ENCODE results near the gene GALC. TPM values are rescaled to one million over a fixed set of nuclear protein-coding genes. Genes with fewer than 3 reads are reported as not detected.

GALC gene
- total and polyA plus RNA-seq, 2 donors (not counting 3 experiments of a cell fraction or from before 2014, with no cell fraction given): 12.4 to 14.2 TPM

- no peaks in the 10 kb centered on the region for H3K4me1 ChIP-seq (ENCODE audit: control insufficient read depth, extremely low read depth, insufficient read depth, low read length)
Observed at GRCh38 chr14:88003425-88003824, 10.4 kb upstream of the GALC start.

GRCh38 chr14:88002421-88003075, 9.6 kb upstream of the GALC start:
- H3K27me3 ChIP-seq (ENCODE audit: control insufficient read depth in 2 of 2, insufficient read depth in 2 of 2, low read length in 2 of 2): no peaks in the 10 kb centered on the region
- TF ChIP-seq EZH2 (IDR thresholded peaks at IDR 0.05; ENCODE audit: borderline replicate concordance, low read depth, low read length, severe bottlenecking) (no peak), CTCF (IDR thresholded peaks at IDR 0.05; ENCODE audit: extremely low read depth in 1 of 2, insufficient read depth in 1 of 2, low read depth in 1 of 2, low read length in 2 of 2) (no peak), FOS (IDR thresholded peaks at IDR 0.05; ENCODE audit: borderline replicate concordance, insufficient read depth, low read length) (no peak), POLR2AphosphoS5 (IDR thresholded peaks at IDR 0.05; ENCODE audit: insufficient read depth, low read depth, low read length) (no peak), JUN (IDR thresholded peaks at IDR 0.05; ENCODE audit: borderline replicate concordance, insufficient read depth, insufficient read length, low read depth) (no peak), GATA2 (IDR thresholded peaks at IDR 0.05; ENCODE audit: insufficient read depth, insufficient read length, low read depth, low read length) (no peak), POLR2A (IDR thresholded peaks at IDR 0.05; ENCODE audit: low read depth, low read length) (no peak), MAX (IDR thresholded peaks at IDR 0.05; ENCODE audit: insufficient read depth, insufficient read length) (no peak), MYC (IDR thresholded peaks at IDR 0.05; ENCODE audit: low read depth, low read length) (no peak)
- dilution Hi-C loops (cut with MboI; ENCODE audit: extremely low pct_ligation_motif_present, low sequenced_read_pairs) (no loop called here), intact Hi-C loops (cut with micrococcal nuclease) (no loop called here)
- POLR2A ChIA-PET: no interaction called here
- no peak overlapping the region for H3K27ac ChIP-seq (ENCODE audit: insufficient read depth, low read depth, low read length)
- no peaks in the 10 kb centered on the region for H3K4me1 ChIP-seq (ENCODE audit: control insufficient read depth, extremely low read depth, insufficient read depth, low read length)
- H3K36me3 ChIP-seq (ENCODE audit: control insufficient read depth in 2 of 2, extremely low read depth in 1 of 2, insufficient read depth in 2 of 2, low read length in 2 of 2): no peaks in the 10 kb centered on the region
- no peak for DNase-seq (ENCODE audit: low read depth, low spot score)
- FAIRE-seq: no peak
- no peaks in the 10 kb centered on the region for H4K20me1 ChIP-seq (replicated peaks; ENCODE audit: control insufficient read depth, extremely low read depth, insufficient read depth, low read length)
- no peaks in the 10 kb centered on the region for H3K79me2 ChIP-seq (ENCODE audit: control insufficient read depth, insufficient read depth, low read length)
- H2AFZ ChIP-seq (ENCODE audit: low read depth, low read length): no peak overlapping the region
- no TSS peak for BruUV-seq (replicated peaks)
- no peaks in the 10 kb centered on the region for H3K9me3 ChIP-seq (replicated peaks; ENCODE audit: control insufficient read depth, insufficient read depth, low read length)
- H3K4me3 ChIP-seq (replicated peaks in 1 of 3; ENCODE audit: insufficient read depth in 1 of 3, low read depth in 1 of 3, low read length in 3 of 3): no peak overlapping the region
- peaks cover 2% of the 10 kb centered on the region for H3K9me1 ChIP-seq (replicated peaks; ENCODE audit: control insufficient read depth, extremely low read depth, insufficient read depth, low read length)
- CTCF ChIA-PET: no interaction called here
- no peak overlapping the region for H3K4me2 ChIP-seq (ENCODE audit: insufficient read depth, low read length)
- H3K9ac ChIP-seq (replicated peaks; ENCODE audit: extremely low read depth, insufficient read depth, low read length): no peak overlapping the region

More at GRCh38 chr14:88003425-88003824, 10.4 kb upstream of the GALC start:
- no TSS peak for BruUV-seq (replicated peaks)
- FAIRE-seq (no peak), DNase-seq (ENCODE audit: low read depth, low spot score) (no peak)
- H4K20me1 ChIP-seq (replicated peaks; ENCODE audit: control insufficient read depth, extremely low read depth, insufficient read depth, low read length): no peaks in the 10 kb centered on the region
- H3K79me2 ChIP-seq (ENCODE audit: control insufficient read depth, insufficient read depth, low read length): no peaks in the 10 kb centered on the region
- H3K9ac ChIP-seq (replicated peaks; ENCODE audit: extremely low read depth, insufficient read depth, low read length): no peak overlapping the region
- no peaks in the 10 kb centered on the region for H3K27me3 ChIP-seq (ENCODE audit: control insufficient read depth in 2 of 2, insufficient read depth in 2 of 2, low read length in 2 of 2)
- ChIA-PET POLR2A (no interaction called here), CTCF (no interaction called here)
- H2AFZ ChIP-seq (ENCODE audit: low read depth, low read length): no peak overlapping the region
- no peak overlapping the region for H3K4me3 ChIP-seq (replicated peaks in 1 of 3; ENCODE audit: insufficient read depth in 1 of 3, low read depth in 1 of 3, low read length in 3 of 3)
- H3K9me3 ChIP-seq (replicated peaks; ENCODE audit: control insufficient read depth, insufficient read depth, low read length): no peaks in the 10 kb centered on the region
- H3K36me3 ChIP-seq (ENCODE audit: control insufficient read depth in 2 of 2, extremely low read depth in 1 of 2, insufficient read depth in 2 of 2, low read length in 2 of 2): no peaks in the 10 kb centered on the region
- no peak for TF ChIP-seq MAX (IDR thresholded peaks at IDR 0.05; ENCODE audit: insufficient read depth, insufficient read length)
- no peak for TF ChIP-seq EZH2 (IDR thresholded peaks at IDR 0.05; ENCODE audit: borderline replicate concordance, low read depth, low read length, severe bottlenecking)
- no peak overlapping the region for H3K4me2 ChIP-seq (ENCODE audit: insufficient read depth, low read length)
- intact Hi-C loops (cut with micrococcal nuclease): no loop called here
- H3K9me1 ChIP-seq (replicated peaks; ENCODE audit: control insufficient read depth, extremely low read depth, insufficient read depth, low read length): peaks cover 2% of the 10 kb centered on the region
- no peak overlapping the region for H3K27ac ChIP-seq (ENCODE audit: insufficient read depth, low read depth, low read length)
- dilution Hi-C loops (cut with MboI; ENCODE audit: extremely low pct_ligation_motif_present, low sequenced_read_pairs): no loop called here

Data from endothelial cell of umbilical vein (primary cell).